ENCODE data around the gene DOK5.

GRCh38 chr20:54608943-54609342 lies 133.6 kb downstream of the DOK5 start:
- no peak for TF ChIP-seq CTCF (IDR thresholded peaks at IDR 0.05)
- no peak for TF ChIP-seq ZFX (IDR thresholded peaks at IDR 0.05; ENCODE audit: borderline replicate concordance)

Measured in 22Rv1 (cell line).